TTC549 (cell line): ENCODE measurements around the gene HAS3.
"Not testable (repeated sequence)": the region's sequence is repeated elsewhere in the genome, so short reads cannot be mapped to it uniquely, and the experiment has no call there.

Source experiments
- FAIRE-seq: peaks from 2 replicates; lab custom pipeline; 2012; peaks lifted over from hg19 to GRCh38; lab: Jason Lieb, UNC

Gene HAS3

DNA sequence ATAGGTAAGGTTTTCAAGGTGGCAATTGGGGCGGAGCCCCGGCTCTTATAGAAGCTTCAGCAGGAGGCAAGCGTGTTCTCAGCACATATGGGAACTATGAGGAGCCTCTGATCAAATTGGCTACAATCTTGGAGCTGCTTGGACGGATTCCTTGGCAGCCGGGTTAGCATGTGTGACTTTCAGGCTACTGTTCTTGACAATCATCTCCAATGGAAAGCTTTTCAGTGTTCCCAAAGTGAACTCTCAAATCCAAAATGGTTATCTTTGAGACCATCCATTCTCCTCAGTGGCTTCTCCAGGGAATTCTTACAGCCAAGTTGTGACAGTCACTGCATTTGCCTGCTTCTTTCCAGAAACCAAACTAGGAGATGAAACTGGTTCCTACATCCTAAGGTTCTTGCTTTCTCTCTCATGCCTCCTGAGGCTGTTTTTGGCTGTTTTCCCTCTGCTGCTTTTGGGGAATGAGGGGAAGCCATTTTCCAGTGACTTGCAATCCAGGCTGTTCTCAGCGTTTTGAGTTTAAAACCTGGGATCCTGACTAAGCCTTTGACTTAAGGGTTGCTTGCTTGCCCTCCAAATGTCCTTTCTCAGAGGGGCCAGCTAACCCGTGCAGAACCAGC lies 10.9 kb downstream of the HAS3 start:
- FAIRE-seq: no peak

GRCh38 chr16:69116906-69117305 lies 11.5 kb downstream of the HAS3 start:
- no peak for FAIRE-seq

- FAIRE-seq: no peak
These were observed 13.0 kb downstream of the HAS3 start for GRCh38 chr16:69118468-69118867.

DNA sequence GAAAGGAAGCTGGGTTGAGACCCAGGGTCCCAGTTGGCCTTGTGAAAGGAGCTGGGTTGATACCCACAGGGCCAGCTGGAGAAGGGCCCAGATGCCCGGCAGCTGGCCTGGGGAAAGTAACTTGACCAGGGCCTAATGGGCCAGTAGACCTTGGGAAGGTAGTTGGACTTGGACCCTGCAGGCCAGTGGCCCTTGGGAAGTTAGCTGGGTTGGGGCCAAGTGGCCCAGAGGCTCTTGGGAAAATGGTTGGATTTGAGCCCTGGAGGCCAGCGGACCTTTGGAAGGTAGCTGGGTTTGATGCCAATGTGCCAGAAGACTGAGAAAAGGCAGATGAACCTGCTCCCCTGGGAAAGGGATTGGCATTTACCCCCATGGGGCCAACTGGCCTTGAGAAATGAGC lies 13.5 kb downstream of the HAS3 start:
- no peak for FAIRE-seq

DNA sequence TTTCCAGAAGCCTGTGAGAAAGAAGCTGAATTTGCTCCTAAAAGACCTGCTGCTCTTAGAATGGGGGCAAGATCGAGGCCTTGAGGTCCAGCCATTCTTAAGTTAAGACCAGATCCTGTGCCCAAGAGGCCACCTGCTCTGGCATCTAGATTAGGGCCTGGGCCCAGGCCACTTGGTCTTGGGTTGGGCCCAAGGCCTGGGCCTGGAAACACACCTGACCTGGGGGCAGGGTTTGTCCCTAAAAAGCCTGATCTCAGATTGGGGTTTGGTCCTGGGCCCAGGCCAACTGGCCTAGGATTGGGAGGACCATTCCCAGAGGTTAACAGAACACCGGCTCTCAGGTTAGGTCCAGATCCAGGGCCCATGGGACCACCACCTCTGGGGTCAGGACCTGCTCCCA lies 14.1 kb downstream of the HAS3 start:
- FAIRE-seq: no peak

DNA sequence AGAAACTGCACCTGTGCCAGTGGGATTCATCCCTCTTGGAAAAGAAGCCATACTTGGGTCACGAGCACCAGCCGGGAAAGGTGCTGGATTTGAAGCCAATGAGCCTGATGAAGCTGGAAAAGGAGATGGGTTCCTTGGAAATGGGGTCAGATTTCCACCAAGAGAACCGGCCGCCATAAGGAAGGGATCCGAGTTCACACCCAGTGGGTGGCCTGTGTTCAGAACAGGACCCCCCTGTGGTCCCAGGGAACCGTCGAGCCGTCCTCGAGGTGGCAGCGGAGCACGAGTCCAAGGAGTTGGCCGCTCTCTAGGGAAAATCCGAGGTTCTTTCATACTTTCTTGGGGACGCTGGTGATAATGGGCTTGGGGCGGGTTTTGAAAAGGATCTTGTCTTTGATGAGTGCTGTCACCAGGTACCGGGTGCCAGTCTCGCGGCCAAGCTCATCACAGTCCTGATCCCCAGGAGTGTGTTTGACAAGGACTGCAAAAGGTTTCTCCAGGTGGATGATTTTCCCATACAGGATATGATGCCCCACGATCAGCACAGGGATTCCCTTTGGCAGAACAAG lies 14.7 kb downstream of the HAS3 start:
- FAIRE-seq: no peak

- FAIRE-seq: peak; percentile 57
These were observed 18.5 kb downstream of the HAS3 start for GRCh38 chr16:69123910-69124309.

DNA sequence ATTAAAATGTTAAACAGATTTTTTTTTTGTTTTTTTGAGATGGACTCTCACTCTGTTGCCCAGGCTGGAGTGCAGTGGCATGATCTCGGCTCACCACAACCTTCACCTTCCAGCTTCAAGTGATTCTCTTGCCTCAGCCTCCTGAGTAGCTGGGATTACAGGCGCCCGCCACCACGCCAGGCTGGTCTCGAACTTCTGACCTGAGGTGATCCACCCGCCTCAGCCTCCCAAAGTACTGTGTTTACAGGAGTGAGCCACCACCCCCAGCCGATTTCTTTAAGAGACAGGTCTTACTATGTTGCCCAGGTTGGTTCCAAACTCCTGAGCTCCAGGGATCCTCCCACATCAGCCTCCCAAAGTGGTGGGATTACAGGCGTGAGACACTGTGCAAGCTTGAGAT lies 19.0 kb downstream of the HAS3 start:
- not testable (repeated sequence) for FAIRE-seq

DNA sequence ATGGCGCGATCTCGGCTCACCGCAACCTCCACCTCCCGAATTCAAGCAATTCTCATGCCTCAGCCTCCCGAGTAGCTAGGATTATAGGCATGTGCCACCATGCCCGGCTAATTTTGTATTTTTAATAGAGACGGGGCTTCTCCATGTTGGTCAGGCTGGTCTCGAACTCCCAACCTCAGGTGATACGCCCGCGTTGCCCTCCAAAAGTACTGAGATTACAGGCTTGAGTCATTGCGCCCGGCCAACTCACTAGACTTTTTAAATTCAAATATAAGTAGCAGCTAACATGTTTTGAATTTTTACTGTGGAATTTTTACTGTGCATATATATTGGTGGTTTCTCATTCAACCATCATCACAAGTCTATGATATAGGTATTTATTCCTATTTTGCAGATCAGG lies 19.5 kb downstream of the HAS3 start:
- not testable (repeated sequence) for FAIRE-seq

DNA sequence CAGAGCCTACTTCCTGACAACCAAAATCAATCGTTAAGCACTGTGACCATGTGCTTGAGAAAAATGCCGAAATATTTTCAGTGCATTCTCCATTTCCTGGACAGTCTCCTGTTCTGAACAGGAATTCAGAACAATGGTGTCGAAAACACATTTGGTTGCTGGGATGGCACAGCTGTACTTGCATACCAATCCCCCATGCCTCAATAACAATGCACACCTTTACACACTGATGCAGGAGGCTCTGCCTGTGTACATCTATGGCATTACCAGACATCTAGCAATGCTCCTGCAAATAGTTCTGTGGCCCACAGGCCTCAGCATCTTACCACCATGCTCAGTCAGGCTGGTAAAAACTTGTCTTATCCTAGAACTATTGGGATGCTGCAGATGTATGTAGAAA lies 20.8 kb downstream of the HAS3 start:
- FAIRE-seq: no peak

- FAIRE-seq: not testable (repeated sequence)
These were observed 21.3 kb downstream of the HAS3 start for GRCh38 chr16:69126801-69127200.

GRCh38 chr16:69127966-69128510 lies 22.6 kb downstream of the HAS3 start:
- FAIRE-seq: no peak

DNA sequence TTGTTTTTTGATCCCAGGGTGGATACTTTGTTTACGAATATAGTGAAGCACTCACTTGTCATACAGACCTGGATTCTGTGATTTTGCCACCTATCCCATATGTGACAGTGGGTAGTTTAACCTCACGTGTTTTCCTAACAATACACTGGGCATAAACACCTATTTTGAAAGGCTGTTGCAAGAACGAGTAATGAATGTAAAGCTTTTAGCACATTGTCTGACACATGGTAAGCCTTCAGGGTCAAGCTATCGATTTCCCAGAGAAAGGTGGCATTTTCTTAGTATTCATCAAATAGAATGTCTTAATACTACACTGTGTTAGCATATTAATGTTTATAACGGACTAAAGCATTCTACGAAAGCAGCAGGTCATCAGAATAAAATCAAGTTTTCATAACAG lies 25.0 kb downstream of the HAS3 start:
- no peak for FAIRE-seq

DNA sequence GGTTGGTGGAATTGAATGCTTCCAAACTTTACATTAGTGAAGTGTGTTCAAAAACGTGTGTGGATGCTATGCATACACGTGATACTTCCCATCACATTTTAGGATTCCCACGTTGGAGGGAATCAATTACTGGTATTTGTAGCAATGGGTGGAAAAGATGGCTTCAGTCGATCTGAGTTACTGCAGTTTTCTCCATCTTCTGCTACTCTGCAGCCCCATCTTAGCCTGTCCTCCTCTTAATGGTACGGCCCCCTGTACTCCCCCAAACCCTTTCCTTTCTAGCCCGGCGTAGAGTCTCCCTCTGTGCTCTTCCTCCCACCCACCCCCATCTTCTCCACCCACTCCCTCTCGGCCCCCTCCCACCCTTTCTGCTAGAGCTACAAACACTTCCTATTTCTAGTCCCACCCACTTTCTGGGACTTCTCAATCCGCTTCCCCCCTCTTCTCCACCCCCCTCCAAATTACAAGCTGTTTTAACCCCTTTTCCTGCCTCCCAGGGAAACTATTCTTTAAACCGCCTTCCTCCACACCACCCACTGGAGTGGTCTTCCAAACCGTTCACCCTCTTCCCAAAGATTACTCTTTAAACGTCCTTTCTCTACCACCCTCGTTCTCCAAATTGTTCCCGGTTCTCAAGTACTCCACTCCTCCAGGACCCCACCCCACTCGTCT lies 25.9 kb downstream of the HAS3 start:
- no peak for FAIRE-seq

DNA sequence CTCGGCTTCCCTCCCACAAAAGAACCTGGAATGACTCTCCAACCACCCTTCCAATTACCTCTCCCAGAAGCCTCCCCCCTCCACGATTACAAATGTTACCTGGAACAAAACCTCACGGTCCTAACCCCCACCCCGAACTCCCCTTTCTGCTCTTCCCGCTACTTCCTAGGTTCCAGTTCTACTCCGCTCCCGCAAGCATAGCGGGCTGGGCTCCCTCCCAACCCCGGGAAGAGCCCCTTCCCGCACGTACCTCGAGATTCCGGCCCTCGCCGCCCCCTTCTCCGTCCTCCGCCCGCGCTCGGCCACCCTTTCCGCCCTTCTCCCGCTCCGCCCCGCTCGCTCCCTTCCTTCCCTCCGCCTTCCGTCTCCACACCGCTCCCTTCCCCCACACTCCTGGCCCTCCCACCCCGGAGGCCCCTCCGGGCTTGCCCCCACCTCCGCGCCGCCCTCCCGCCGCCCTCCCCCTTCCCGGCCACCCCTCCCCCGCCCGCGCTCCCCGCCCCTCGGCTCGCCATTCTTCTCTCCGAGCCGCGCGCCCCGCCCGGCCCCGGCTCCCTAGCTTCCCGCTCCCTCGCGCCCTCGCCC lies 26.5 kb downstream of the HAS3 start:
- FAIRE-seq: no peak

DNA sequence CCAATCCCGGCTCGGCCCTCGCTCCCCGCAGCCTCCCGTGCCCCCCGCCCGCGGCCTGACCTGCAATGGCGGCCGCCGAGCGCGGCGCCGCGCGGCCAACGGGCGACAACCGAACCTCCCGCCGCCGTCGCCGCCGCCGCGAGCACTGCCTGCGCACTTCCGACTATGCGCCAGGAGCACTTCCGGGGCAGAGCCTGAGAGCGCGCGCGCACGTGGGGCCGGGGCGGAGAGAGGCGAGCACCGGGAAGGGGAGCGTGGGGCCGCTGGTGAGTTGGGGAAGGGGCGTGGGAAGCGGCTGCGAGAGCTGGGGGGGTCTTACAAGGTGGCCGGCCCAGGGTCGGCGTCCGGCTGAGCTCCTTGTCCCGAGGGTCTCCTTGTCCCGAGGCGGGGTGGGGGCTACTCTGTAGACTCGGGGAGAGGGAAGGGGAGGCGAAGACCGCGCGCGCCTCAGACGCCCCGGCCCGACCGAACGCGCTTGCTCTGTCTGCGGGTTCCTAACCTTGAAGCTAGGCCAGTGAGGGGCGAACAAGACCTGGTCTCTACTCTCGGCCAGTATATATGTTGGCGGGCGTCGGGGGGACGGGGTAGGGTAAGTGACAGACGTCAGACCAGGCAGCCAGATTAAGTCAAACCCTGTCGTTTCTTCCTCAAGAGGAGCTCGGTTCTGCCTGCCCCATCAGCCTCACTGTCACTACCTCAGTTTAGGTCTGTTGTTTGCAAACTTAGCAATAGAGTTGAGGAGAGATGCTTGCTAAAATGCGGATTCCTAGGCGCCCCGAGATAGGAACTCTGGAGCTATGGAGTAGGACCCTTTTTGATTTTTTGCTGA lies 27.2 kb downstream of the HAS3 start, which contains the start of the genes CHTF8 and UTP4:
Gene CHTF8, minus strand, starts transcription at position 165 of the 829 bp plus-strand sequence. CDS start 11,130 bp downstream, outside the sequence.
Gene UTP4, plus strand, starts transcription at position 226 of the 829 bp plus-strand sequence. CDS start 811 bp downstream, outside the sequence.
- no peak for FAIRE-seq

GRCh38 chr16:69133373-69133954 lies 28.0 kb downstream of the HAS3 start:
- no peak for FAIRE-seq

GRCh38 chr16:69138608-69139007 lies 33.2 kb downstream of the HAS3 start:
- FAIRE-seq: no peak

GRCh38 chr16:69139464-69139863 lies 34.0 kb downstream of the HAS3 start:
- not testable (repeated sequence) for FAIRE-seq

- no peak for FAIRE-seq
These were observed 35.6 kb downstream of the HAS3 start for GRCh38 chr16:69141014-69141413.

GRCh38 chr16:69141936-69142335 lies 36.5 kb downstream of the HAS3 start:
- no peak for FAIRE-seq

DNA sequence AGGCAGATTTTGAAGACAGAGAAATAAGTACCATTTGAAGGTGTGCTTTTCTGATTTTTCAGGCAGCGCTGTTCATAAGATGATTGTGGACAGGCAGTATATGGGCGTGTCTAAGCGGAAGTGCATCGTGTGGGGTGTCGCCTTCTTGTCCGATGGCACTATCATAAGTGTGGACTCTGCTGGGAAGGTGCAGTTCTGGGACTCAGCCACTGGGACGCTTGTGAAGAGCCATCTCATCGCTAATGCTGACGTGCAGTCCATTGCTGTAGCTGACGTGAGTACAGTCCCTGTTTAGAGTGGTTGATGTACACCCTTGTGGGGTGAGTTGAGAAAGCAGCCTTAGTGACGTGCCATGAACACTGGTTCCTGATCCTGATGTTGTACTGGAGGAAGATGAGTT lies 37.7 kb downstream of the HAS3 start:
- no peak for FAIRE-seq
